ENCODE results near the gene MRPL33.
"Not testable (repeated sequence)": the region's sequence is repeated elsewhere in the genome, so short reads cannot be mapped to it uniquely, and the experiment has no call there.

The MRPL33 gene

DNA sequence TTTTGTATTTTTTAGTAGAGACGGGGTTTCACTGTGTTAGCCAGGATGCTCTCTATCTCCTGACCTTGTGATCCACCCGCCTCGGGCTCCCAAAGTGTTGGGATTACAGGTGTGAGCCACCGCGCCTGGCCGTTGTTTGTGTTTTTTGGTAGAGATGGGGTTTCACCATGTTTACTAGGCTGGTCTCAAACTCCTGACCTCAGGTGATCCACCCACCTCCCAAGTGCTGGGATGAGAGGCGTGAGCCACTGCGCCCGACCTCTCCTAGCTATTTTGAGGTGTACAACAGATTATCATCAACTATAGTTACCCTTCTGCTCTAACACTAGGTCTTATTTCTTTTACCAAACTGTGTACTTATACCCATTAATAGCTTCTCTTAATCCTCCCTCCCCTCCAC, 28.9 kb upstream of the MRPL33 start:
- no peak for DNase-seq

DNA sequence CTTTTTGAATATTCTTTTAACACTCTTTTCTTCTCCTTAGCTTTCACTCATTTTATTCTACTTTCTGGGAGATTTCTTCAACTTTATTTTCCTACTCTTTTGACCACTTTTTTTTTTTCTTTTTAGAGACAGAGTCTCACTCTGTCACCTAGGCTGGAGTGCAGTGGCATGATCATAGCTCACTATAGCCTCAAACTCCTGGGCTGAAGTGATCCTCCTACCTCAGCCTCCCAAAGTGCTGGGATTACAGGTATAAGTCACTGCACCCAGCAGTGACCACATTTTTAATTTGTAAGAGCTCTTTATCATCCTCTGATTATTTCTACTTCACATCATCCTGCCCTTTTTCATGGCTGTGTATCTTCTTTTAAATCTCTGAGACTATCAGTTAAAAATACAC, 26.0 kb upstream of the MRPL33 start:
- DNase-seq: not testable (repeated sequence)

DNA sequence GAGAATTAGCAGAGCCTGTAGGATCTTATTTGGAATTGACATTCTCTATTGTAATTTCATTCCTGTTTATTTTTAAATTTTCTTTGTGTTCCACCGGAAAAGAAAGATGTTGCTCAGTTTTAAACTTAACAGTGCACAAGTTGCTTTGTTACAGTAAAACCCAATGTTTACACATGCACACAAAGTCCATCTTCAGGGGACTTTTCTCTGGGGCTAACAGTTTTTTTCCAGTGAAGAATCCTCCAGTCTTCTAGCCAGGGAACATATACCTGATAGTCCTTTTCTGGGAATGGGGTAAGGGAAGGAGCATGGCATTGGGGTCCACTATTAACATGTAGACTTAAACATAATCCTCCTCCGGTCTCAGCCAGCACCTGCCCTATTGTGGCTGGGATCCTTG, 25.2 kb upstream of the MRPL33 start:
- DNase-seq: no peak

DNA sequence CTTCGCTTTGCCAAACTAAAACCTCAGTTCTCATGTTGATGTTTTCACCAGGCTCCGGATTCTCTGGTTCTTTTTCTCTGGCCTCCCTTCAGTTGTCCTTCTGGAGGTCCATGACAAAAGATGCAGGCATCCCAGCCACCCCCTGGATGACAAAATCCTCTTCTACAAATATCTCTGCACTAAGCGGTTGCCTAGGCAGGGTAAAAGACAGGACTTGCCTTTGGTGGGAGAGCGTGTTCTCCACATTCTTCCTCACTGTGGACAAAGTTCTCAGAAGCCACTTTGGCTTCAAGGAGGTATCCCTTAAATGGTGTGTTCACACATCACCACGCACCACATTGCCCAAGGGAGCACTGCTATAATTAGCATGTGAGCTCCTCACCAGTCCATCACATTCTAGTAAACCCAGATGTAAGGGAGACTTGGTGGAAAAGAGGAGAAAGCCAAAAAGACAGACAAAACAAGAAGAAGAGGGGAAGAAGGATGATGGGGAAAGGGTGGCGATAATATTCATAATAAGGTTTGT, 23.6 kb upstream of the MRPL33 start:
- DNase-seq: no peak

DNA sequence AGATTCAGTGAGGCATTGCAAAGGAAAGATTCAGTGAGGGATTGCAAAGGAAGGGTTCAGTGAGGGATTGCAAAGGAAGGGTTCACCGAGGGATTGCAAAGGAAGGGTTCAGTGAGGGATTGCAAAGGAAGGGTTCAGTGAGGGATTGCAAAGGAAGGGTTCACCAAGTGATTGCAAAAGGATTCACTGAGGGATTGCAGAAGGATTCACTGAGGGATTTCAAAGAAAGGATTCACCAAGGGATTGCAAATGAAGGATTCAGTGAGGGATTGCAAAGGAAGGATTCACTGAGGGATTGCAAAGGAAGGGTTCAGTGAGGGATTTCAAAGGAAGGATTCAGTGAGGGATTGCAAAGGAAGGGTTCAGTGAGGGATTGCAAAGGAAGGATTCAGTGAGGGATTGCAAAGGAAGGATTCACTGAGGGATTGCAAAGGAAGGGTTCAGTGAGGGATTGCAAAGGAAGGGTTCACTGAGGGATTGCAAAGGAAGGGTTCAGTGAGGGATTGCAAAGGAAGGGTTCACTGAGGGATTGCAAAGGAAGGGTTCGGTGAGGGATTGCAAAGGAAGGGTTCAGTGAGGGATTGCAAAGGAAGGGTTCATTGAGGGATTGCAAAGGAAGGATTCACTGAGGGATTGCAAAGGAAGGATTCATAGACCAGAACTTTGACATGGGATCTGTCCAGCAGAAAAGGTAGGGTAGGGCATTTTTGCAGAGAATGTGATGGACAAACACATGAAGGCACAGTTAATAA, 22.5 kb upstream of the MRPL33 start:
- not testable (repeated sequence) for DNase-seq

DNA sequence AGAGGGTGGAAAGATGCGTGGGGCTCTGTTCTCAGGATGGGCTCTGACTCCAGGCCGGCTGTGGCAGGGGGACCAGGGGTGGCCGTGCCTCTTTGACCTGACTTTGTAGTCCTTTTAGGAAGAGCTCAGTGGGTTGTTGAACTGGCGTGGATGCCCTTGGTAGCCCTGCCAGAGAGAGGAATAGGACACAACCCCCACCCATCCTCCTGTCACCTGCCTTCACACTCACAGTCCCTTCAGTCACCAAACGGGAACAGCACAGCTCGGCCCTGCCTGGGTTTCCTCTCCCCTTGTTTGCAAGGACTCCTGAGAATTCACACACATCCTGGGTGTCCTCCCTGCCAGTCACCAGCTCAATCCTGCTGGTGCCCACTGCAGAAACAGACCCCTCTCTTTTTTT, 20.1 kb upstream of the MRPL33 start:
- no peak for DNase-seq

DNA sequence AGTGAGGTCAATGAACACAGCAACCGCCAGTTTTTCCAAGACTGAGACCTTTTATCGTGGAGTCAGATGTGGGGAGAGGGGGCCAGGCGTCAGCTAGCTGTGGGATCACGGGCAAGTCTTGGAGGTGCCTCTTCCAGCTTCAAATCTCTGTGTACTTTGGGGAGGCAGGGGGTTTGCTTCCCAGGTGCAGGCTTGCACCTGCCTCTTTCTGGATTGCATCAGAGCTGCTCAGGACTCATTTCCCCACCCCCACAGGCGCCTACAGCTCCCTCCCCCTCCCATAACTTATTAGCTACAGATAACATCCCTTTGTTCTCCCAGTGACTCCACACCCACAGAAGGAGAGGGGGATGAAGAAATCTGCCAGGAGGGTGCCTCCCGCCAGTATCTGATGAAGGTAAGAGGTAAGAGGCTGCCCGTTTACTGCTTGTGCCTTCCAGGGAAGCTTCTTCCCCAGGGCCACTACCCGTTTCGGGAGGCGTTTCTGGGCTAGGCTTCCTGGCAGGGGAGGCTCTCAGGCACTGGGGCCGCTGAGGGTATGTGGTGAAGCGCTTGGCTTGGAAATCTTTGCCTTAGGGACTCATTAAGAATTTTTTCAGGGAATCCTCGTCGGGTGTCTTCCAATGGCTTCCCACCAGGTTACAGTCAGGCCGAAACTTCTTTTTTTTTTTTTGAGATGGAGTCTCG, 18.8 kb upstream of the MRPL33 start:
- no peak for DNase-seq

DNA sequence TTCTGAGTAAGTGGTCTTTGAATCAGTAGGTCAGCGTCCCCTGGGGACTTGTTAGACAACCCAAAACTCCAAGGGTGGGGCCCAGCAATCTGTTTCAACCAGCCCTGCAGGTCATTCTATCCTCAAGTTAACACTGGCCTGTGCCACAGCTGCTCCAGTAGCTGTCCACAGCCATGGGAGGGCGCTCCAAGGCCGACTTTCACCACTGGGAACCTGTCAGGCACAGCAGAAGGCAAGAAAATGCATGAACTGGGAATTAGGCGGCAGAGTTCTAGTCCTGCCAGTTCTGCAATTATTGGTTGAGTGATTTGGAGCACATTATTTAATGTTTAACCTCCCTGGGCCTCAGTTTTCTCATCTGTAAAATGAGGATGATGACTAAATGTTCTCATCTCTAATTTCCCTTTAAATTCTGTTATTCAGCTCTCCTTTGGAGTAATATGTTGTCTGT, 17.4 kb upstream of the MRPL33 start:
- DNase-seq: peak; percentile 75

DNA sequence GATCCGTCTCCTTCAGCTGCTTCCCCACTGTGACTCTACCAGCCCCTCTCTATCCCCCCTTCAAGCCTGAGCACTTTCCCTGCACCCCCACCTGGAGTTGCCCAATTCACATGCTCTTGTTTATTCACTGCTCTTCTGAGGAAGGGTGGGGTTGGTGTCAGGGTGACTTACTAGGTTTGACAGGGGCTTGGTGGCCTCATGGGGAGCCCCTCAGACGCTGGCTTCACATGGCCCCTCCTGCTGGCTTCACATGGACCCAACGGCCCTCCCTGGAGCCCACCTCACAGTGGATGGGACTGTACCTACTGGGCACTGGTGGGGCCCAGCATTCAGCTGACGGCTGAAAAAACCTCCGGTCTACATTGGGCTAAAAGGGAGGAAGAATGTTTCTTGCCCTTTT, 16.7 kb upstream of the MRPL33 start:
- no peak for DNase-seq

DNA sequence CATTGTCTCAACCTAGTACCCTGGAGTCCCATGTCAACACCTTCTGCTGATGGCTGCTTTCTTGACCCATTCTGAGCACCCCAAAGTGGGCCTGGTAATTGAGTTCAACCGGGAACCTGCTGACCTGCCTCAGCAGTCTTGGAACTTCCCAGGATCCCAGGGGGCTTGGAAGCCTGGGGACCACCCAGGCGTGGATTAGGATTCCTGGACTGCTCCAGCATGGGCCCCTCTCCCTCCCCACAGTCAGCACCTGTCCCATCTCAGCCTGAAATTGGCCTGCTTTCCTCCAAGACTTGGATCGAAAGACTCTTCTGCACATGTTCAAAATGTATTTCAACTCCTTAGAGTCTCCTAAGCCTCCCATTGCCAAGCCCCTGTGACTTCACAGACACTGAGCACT, 15.4 kb upstream of the MRPL33 start:
- no peak for DNase-seq

DNA sequence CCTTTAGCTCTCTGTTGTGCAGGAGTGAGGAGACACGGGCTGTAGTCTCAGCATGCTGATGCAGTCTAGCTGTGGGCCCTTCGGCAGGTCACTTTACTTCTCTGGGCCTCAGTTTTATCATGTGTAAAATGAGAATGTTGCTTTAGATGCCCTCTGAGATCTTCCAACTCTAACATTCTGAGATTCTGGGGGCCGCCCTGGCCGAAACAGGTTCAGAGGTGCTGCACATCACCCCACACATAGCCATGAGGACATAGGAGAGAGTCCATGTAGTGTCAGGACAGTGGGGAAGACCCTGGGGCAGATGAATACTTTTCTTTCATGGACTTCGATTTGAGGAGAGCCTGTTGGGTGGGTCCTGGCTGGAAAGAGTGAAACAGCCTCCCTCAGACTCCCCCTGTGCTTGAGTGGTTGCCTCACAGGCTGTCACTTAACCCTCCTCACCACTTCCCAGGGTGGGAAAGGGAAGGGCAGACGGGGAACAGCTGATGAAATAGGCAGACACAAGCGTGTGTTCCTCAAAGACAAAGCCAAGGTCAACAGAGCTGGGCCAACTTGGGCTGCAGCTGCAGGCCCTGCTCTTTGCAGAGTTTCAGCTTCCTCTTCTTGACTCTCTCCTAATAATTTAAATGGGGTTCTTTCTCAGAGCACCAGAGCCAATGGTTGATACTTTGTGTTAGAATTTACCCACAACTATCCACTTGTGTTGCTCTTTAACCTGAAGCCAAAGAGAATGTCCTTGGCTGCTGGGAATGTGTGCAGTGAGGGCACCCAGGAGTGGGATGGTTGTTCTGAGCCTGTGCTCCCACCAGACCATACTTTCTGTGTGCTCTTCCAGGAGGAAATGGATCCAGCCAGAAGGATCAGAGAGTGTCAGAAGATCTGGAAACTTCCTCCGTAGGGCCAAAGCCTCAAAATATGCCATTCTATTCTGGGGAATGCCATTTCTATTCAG, 14.7 kb upstream of the MRPL33 start:
- DNase-seq: peak; percentile 6

DNA sequence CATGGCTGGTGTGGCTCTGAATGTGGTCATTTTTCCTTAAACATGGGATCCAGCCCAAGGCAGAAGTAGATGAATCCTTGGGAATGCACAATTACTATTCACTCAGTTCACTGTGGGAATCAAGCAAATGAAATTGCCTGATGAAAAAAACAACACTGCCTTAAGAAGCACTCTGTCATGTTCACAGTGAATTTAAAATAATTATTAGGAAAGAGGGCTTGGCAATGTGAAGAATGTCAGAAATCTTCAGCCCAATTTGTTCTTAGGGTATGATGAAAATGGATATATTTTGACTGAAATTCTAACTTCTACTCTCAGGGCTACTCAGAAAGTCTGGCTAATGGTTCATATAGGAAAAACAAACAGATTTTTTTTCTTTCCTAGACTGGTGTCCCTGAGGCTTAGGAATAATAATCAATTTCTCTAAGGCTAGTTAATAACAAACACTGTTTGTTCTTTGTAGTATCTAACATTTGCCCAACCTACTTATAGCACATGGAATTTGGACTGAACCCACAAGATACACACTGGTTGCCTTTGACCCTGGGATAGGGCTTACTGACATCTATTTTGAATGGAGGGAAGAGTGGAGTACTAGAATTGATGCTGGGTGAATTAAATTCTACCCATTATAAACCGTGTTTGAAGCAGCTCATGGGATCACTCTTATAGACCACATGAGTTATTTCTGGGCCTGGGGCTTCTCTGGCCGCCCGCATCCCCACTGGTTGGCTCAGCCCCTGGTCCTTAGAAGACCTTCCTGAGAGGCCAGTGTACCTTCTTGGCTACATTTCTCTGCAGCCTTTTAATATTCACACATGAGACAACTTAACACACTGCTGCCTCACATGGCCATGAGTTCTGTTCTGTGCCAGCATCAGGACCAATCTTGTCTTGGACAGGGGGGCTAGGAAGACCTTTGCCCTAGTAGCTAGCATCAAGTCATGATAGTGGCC, 8.3 kb upstream of the MRPL33 start:
- no peak for DNase-seq

DNA sequence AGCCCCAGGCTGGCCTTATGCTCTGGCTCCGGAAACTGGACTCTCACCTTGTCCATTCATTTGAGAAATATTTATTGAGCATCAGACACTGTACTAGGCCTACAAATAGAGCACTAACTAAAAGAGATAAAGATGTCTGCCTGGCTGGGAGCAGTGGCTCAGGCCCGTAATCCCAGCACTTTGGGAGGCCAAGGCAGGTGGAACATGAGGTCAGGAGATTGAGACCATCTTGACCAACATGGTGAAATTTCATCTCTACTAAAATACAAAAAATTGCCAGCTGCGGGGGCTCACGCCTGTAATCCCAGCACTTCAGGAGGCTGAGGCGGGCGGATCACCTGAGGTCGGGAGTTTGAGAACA, 7.6 kb upstream of the MRPL33 start:
- no peak for DNase-seq

DNA sequence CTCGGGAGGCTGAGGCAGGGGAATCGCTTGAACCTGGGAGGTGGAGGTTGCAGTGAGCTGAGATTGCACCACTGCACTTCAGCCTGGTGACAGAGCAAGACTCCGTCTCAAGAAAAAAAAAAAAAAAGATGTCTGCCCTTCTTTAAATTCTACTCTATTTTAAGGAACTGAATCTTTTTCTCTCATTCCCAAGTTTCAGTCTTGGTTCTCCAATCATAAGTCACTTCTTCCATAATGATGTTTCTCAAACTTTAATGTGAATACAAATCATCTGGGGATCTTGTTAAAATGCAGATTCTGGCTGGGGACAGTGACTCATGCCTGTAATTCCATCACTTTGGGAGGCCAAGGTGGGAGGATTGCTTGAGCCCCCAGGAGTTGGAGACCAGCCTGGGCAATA, 7.0 kb upstream of the MRPL33 start:
- DNase-seq: not testable (repeated sequence)

DNA sequence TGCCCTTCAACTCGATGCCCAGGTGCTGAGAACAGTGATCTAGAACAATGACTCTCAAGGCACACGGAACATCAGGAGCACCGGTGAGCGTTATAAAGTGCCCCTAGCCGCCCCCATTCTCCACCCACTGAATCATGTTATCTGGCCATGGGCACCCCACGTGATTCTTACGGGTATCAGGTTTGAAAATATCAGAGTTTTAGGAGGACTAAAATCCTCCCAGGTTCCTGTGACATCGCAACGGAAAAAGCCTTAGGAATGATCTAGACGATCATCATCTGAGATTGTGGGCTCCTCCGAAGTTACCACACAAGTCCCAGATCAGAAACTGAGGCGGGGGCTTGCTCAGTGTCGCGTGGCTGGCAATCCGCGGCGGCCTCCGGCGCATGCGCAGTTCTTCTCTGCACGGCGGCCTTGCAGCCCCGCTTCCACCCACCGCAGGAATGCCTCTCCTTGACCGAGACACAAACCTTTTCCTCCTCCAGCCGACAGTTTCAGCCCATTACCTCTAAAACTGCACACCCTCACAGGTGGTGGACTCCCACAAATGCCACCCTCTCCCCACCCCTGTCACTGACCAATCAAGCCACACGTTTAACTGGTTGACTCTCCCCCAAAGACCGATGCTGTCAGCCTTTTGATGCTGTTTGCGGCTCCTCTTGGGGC, 5.8 kb upstream of the MRPL33 start:
- DNase-seq: no peak

DNA sequence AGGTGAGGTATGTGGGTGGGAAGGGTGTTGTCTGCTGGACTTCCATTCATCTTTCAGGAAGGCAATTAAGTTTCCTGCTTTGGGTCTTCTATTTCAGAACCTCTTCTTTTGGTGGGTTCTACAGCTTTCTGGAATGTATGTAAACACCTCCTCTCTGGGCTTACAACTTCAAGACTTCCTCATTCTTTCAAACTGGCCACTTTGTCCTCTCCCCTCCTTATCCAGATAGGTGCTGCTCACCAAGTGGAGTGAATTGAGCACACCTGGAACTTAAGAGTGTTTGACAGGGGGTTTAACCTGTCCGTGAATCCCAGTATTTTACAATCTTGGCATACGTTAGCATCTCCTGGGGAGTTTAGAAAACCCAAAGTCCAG, 5.2 kb upstream of the MRPL33 start:
- DNase-seq: no peak

DNA sequence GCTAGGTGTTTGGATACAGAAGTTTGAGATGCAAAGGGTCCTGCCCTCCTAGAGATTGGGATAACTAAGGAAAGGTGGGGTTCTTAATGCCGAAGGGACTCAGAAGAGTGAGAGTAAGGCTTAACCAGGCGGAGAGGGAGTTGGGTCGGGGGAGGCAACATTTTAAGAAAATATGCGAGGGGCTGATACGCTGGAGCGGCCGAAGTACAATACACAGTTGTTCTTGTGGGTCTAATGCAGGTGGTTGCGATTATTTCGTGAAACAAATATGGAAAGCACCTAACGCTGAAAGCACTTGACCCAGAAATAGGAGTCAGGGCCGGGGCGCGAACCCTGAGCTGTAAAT, 344 bp upstream of the MRPL33 start:
- no peak for DNase-seq

DNA sequence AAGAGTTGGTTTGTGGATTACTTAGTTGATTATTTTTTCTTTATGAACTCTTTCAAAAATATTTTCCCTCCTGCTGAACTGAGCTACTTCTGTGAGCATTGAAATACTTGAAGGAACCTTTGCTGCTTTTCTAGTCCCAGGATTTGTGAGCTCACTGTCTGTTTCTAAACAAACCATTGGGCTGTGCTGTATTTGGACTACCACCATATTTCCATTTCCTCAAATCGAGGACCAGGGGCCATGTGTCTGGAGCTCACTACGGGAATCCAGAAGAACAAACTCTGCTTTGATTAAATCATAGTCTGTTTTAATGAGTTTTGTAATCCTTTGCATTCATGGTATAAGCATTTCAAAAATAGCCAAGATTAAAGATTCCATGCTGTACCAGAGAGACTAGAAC, 1.3 kb downstream of the MRPL33 start:
- no peak for DNase-seq

DNA sequence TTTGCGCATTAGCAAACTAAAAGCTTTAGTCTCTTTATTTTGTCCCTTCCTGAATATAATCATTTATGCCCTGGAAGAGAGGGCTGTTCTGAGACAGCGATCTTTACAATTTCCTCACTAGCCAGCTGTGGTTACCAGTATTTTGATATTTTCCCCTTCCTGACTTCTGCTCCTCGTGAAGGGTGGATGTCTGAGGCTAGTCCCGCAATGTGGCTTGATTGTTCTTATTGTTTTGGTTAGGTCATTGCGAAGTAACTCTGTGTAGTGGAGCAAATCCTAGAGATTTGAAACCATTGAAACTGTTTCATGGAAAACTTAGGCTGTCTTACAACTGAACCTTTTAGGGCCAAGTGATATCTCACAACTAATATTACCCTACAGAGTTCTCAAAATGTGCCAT, 2.4 kb downstream of the MRPL33 start:
- no peak for DNase-seq

DNA sequence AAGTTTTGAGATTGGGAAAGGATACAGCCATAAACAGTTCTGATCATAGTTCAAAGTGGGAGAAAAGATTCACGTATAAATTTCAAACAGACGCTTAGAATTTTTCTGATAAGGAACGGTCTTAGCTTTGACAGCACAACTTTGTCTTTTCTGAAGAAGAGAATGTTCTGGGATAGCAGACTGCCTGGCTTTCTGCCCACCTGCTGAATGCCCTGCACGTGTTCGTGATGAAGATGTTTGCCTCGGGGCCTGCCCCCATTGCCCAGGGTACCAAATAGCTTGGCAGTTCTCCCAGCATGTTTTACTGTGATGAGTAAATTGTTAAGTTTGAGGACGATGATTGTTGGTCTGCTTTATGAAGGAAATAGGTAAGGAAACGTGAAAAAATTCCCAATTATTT, 4.6 kb downstream of the MRPL33 start:
- no peak for DNase-seq

DNA sequence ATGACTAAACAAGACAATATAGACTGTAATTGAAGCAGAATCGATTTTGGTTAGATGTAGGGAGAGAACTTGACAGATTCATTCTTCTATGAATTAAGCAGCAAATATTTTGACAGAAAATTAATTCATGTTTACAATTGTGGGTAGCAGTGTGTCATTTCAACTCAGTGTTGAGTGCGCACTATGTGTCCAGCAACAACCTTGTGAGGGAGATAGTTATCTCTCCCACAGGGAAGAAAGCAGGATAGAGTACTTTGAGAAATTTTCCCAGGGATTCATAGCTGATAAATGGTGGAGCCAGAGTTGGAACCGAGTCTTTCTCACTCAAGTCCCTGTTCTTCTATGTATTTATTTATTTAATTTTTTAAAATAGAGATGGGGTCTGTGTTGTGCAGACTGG, 5.2 kb downstream of the MRPL33 start:
- DNase-seq: no peak
